ENCODE results near the gene CFAP141.
"Not testable (repeated sequence)": the region's sequence is repeated elsewhere in the genome, so short reads cannot be mapped to it uniquely, and the experiment has no call there.

The CFAP141 gene

DNA sequence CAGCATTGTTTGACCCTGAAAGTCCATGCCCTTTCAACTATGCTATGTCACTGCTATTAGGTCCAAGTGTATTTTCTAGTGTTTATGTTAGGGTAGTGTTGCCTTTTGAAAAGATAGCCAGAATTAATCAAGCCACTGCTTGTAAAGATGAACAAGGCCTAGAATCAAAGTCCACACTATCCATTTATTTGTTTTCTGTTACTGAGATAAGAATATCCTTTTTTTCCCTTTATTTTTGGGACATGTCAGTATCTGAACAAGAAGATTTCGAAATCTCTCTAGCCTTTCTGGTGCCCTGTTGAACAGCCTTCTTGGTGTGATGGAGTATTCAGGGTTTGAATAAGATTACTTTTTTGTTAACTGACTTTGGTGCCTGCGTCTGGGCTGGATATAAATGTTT lies 31.3 kb upstream of the CFAP141 start:
- TF ChIP-seq, protein P1, sequence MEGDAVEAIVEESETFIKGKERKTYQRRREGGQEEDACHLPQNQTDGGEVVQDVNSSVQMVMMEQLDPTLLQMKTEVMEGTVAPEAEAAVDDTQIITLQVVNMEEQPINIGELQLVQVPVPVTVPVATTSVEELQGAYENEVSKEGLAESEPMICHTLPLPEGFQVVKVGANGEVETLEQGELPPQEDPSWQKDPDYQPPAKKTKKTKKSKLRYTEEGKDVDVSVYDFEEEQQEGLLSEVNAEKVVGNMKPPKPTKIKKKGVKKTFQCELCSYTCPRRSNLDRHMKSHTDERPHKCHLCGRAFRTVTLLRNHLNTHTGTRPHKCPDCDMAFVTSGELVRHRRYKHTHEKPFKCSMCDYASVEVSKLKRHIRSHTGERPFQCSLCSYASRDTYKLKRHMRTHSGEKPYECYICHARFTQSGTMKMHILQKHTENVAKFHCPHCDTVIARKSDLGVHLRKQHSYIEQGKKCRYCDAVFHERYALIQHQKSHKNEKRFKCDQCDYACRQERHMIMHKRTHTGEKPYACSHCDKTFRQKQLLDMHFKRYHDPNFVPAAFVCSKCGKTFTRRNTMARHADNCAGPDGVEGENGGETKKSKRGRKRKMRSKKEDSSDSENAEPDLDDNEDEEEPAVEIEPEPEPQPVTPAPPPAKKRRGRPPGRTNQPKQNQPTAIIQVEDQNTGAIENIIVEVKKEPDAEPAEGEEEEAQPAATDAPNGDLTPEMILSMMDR (IDR thresholded peaks at IDR 0.05; ENCODE audit: low read length, missing control alignments), result no peak
- no peak for DNase-seq (ENCODE audit: low read depth)
- no peak overlapping the region for H3K4me3 ChIP-seq (replicated peaks; ENCODE audit: low read depth, low read length)

DNA sequence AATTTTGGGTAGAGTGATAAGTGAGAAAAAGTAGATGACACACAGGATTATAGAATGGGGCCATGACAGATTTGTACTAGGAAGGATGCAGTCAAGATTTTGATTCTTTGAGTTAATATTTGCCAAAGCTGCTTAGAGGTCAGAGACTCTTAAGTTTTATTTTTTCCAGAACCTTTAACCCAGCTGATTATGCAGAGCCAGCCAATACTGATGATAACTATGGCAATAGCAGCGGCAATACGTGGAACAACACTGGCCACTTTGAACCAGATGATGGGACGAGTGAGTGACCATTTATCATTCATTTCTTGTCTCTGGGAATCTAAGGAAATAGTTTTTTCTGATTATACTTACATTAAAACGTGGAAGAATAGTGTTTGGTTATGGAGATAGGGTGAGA lies 30.7 kb upstream of the CFAP141 start:
- TF ChIP-seq, protein P1 (IDR thresholded peaks at IDR 0.05; ENCODE audit: low read length, missing control alignments), result no peak
- H3K4me3 ChIP-seq (replicated peaks; ENCODE audit: low read depth, low read length), result no peak overlapping the region
- no peak for DNase-seq (ENCODE audit: low read depth)

DNA sequence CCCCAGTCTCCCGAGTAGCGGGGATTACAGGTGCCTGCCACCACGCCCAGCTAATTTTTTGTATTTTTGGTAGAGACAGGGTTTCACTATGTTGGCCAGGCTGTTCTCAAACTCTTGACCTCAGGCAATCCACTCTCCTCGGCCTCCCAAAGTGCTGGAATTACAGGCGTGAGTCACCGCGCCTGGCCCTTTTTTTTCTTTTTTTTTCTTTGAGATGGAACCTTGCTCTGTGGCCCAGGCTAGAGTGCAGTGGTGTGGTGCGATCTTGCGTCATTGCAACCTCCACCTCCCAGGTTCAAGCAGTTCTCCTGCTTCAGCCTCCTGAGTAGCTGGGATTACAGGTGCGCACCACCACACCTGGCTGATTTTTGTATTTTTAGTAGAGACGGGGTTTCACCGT lies 27.0 kb upstream of the CFAP141 start:
- not testable (repeated sequence) for H3K4me3 ChIP-seq (replicated peaks; ENCODE audit: low read depth, low read length); DNase-seq (ENCODE audit: low read depth)

DNA sequence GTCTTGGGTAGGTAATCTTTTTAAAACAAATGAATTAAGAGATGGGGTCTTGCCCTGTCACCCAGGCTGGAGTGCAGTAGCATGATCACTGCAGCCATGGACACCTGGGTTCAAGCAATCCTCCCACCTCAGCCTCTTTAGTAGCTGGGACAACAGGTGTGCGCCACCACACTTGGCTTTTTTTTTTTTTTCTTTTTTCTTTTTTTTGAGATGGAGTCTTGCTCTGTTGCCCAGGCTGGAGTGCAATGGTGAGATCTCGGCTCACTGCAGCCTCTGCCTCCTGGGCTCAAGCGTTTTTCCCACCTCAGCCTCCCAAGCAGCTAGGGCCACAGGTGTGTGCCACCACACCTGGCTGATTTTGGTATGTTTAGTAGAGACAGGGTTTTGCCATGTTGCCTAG lies 25.0 kb upstream of the CFAP141 start:
- DNase-seq (ENCODE audit: low read depth); H3K4me3 ChIP-seq (replicated peaks; ENCODE audit: low read depth, low read length): not testable (repeated sequence)

DNA sequence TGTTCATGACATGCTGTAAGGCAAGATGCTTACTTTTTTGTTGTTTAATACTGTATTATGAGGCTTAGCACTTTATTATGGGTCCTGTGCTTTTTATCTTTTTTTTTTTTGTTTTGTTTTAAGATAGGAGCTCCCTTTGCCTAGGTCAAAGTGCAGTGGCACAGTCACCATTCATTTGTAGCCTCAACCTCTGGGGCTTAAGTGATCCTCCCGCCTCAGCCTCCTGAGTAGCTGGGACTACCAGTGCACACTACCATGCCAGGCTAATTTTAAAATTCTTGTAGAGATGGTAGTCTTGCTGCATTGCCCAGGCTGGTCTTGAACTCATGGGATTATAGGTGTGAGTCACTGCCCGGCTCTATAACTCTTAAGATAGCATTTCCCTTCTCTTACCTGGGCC lies 19.2 kb upstream of the CFAP141 start:
- TF ChIP-seq, protein P1 (IDR thresholded peaks at IDR 0.05; ENCODE audit: low read length, missing control alignments), result no peak
- no peak for DNase-seq (ENCODE audit: low read depth)
- no peak overlapping the region for H3K4me3 ChIP-seq (replicated peaks; ENCODE audit: low read depth, low read length)

DNA sequence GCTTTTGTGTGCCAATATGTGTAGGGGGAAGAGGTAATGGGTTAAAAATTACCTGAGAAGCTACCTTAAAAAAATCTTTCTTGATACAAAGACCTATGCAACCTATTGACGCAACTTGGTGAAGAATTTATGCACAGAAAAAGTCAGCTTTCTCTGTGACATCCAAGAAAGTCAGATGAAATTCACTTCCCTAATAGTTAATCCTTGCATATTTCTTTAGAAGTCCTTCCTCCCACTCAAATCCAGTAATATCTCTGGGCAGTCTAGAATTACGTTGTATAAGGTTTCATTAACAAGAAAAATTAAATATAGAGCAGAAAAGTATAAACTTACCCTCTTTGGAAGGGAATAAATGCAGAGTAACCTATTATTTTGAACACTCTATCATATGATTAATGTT lies 17.5 kb upstream of the CFAP141 start:
- H3K4me3 ChIP-seq (replicated peaks; ENCODE audit: low read depth, low read length), result peak overlapping the region; percentile 3
- no peak for DNase-seq (ENCODE audit: low read depth)
- TF ChIP-seq, protein P1 (IDR thresholded peaks at IDR 0.05; ENCODE audit: low read length, missing control alignments), result no peak

DNA sequence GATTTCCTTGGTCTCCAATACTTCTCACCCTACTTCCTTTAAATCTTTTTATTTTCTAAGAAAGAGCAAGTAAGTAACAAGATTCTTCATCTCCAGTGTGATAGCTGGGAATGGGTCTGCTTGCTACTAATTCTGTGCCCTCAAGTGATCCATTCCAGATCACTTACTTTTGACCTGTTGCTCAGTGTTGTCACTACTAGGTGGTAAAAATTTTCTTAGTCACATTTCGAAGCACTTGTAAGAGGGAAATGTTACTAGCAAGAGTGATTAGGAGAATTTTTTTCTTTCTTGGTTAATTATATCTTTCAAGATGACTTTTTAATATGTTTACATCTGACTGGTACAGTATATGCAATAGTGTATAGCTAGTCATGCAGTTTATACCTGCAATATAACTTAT lies 16.8 kb upstream of the CFAP141 start:
- peak overlapping the region; percentile 87 for H3K4me3 ChIP-seq (replicated peaks; ENCODE audit: low read depth, low read length)
- DNase-seq (ENCODE audit: low read depth), result no peak
- TF ChIP-seq, protein P1 (IDR thresholded peaks at IDR 0.05; ENCODE audit: low read length, missing control alignments), result no peak

DNA sequence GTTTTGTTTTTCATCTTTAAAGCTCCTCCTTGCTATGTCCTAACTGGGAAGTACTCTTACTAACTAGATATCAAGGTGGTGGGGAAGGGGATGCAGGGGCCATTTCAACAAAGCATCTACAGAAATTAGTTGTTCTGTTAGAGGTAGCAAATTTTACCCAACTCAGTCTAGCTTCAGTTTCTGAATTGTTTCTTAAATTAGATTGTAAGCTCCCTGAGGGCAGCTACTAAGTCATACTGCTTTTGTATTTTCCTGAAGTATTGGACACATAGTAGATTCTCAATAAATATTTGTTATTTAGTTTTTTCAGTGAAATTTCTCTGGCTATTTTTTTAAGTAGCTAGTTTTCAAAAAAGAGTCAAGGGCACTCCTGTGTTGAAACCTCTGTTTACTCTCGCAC lies 16.4 kb upstream of the CFAP141 start:
- DNase-seq (ENCODE audit: low read depth), result no peak
- TF ChIP-seq, protein P1 (IDR thresholded peaks at IDR 0.05; ENCODE audit: low read length, missing control alignments), result no peak
- H3K4me3 ChIP-seq (replicated peaks; ENCODE audit: low read depth, low read length), result peak overlapping the region; percentile 87
